HEK293 (cell line): Measurements from ENCODE around the gene CYP27B1.

Experiments used
- CTCF ChIA-PET: fragments of 350-600 bp; formaldehyde crosslinking; extraction: SDS; loops from one replicate; lab custom pipeline; 2021; ENCODE audit warnings: antibody characterized with exemption; lab: Yijun Ruan, JAX
- POLR2A ChIA-PET: fragments of 300-600 bp; formaldehyde crosslinking; extraction: SDS; loops from one replicate; lab custom pipeline; 2020; ENCODE audit warnings: antibody characterized with exemption, inconsistent platforms; lab: Yijun Ruan, JAX
- H3K27ac ChIP-seq: fragments of 200-500 bp; sonication (Bioruptor generic); 2 replicates; pipeline ENCODE4 v1.5.1; 2014; ENCODE audit warnings: low read depth, low read length, control low read depth, inconsistent platforms; ENCODE audit errors: extremely low read depth
- H3K36me3 ChIP-seq, 2 experiments: fragments of 200-500 bp in 1 of 2; sonication (Bioruptor generic) in 1 of 2; 1 replicate in 1 of 2; 2 replicates in 1 of 2; pipeline ENCODE4 v1.5.1; 2014 to 2017; ENCODE audit warnings: inconsistent platforms in 2 of 2, low read length in 2 of 2; ENCODE audit not compliant: control insufficient read depth in 2 of 2, insufficient read depth in 1 of 2
- H3K4me1 ChIP-seq: fragments of 200-500 bp; sonication (Bioruptor generic); 2 replicates; pipeline ENCODE4 v1.5.1; 2014; ENCODE audit warnings: mild to moderate bottlenecking, low read length, inconsistent platforms; ENCODE audit not compliant: control insufficient read depth, insufficient read depth
- H3K4me3 ChIP-seq: 2 replicates; pipeline ENCODE4 v1.5.1; 2011; ENCODE audit warnings: low read depth, mild to moderate bottlenecking, control low read depth, low read length, moderate library complexity
- H3K9me3 ChIP-seq: fragments of 200-500 bp; sonication (Bioruptor generic); 2 replicates; pipeline ENCODE4 v1.5.1; 2014; ENCODE audit warnings: low read depth, low read length, inconsistent platforms; ENCODE audit not compliant: control insufficient read depth, insufficient read depth
- GFI1B ChIP-seq: fragments of 450-650 bp; formaldehyde crosslinking; IDR thresholded peaks from 2 replicates; pipeline ENCODE4 v1.5.1; 2016; ENCODE audit warnings: missing biosample characterization, missing genetic modification characterization
- KLF1 ChIP-seq: fragments of 450-650 bp; formaldehyde crosslinking; IDR thresholded peaks from 2 replicates; pipeline ENCODE4 v1.5.1; 2016; ENCODE audit warnings: missing biosample characterization, missing genetic modification characterization
- OSR2 ChIP-seq: fragments of 450-650 bp; formaldehyde crosslinking; IDR thresholded peaks from 2 replicates; pipeline ENCODE4 v1.5.1; 2016; ENCODE audit warnings: missing biosample characterization, missing genetic modification characterization
- PRDM1 ChIP-seq: fragments of 450-650 bp; formaldehyde crosslinking; IDR thresholded peaks from 2 replicates; pipeline ENCODE4; 2016; ENCODE audit warnings: missing biosample characterization, missing genetic modification characterization
- TRIM28 ChIP-seq: IDR thresholded peaks from 2 replicates; pipeline ENCODE4 v1.6.1; 2011; ENCODE audit warnings: low read length, control low read depth, borderline replicate concordance
- ZBTB7A ChIP-seq: fragments of 450-650 bp; formaldehyde crosslinking; IDR thresholded peaks from 2 replicates; pipeline ENCODE4 v1.5.1; 2016; ENCODE audit warnings: low read depth, missing biosample characterization, missing genetic modification characterization
- ZNF16 ChIP-seq: fragments of 450-650 bp; formaldehyde crosslinking; IDR thresholded peaks from 2 replicates; pipeline ENCODE4 v1.5.1; 2016; ENCODE audit warnings: low read depth, missing biosample characterization, missing genetic modification characterization
- ZNF292 ChIP-seq: fragments of 450-650 bp; formaldehyde crosslinking; IDR thresholded peaks from 2 replicates; pipeline ENCODE4 v1.5.1; 2016; ENCODE audit warnings: low read depth, missing biosample characterization, missing genetic modification characterization, borderline replicate concordance
- ZNF423 ChIP-seq: fragments of 450-650 bp; formaldehyde crosslinking; IDR thresholded peaks from 2 replicates; pipeline ENCODE4 v1.5.1; 2016; ENCODE audit warnings: missing biosample characterization, missing genetic modification characterization
- ZNF555 ChIP-seq: fragments of 450-650 bp; formaldehyde crosslinking; conservative IDR thresholded peaks from 2 replicates; pipeline ENCODE4 v1.5.1; 2017; ENCODE audit warnings: missing biosample characterization, mild to moderate bottlenecking, missing genetic modification characterization, inconsistent platforms
- ZNF560 ChIP-seq: fragments of 450-650 bp; formaldehyde crosslinking; IDR thresholded peaks from 2 replicates; pipeline ENCODE4 v1.5.1; 2017; ENCODE audit warnings: missing biosample characterization, missing genetic modification characterization, borderline replicate concordance
- ZNF596 ChIP-seq: fragments of 450-650 bp; IDR thresholded peaks from 2 replicates; pipeline ENCODE4 v1.5.0; 2018; ENCODE audit warnings: missing biosample characterization, mild to moderate bottlenecking, missing genetic modification characterization, moderate library complexity
- ZNF624 ChIP-seq: fragments of 450-650 bp; formaldehyde crosslinking; IDR thresholded peaks from 2 replicates; pipeline ENCODE4 v1.5.1; 2017; ENCODE audit warnings: missing biosample characterization, missing genetic modification characterization
- ZNF791 ChIP-seq: fragments of 450-650 bp; formaldehyde crosslinking; IDR thresholded peaks from 2 replicates; pipeline ENCODE4 v1.5.1; 2016; ENCODE audit warnings: missing biosample characterization, missing genetic modification characterization
- ZSCAN23 ChIP-seq: fragments of 450-650 bp; formaldehyde crosslinking; IDR thresholded peaks from 2 replicates; pipeline ENCODE4 v1.5.1; 2016; ENCODE audit warnings: missing biosample characterization, missing genetic modification characterization
- TF ChIP-seq, protein P1 (sequence below): fragments of 450-650 bp; formaldehyde crosslinking; IDR thresholded peaks from 2 replicates; pipeline ENCODE4 v1.5.1; 2016; ENCODE audit warnings: missing biosample characterization, missing genetic modification characterization
- TF ChIP-seq, protein P2 (sequence below): fragments of 450-650 bp; formaldehyde crosslinking; IDR thresholded peaks from 2 replicates; pipeline ENCODE4 v1.5.1; 2017; ENCODE audit warnings: missing biosample characterization, missing genetic modification characterization
- TF ChIP-seq, protein P3 (sequence below): fragments of 450-650 bp; formaldehyde crosslinking; optimal IDR thresholded peaks from 2 replicates; pipeline ENCODE3; 2016; ENCODE audit warnings: missing biosample characterization, mild to moderate bottlenecking, missing genetic modification characterization
- TF ChIP-seq, protein P4 (sequence below): IDR thresholded peaks from 2 replicates; pipeline ENCODE4 v1.6.1; 2011; ENCODE audit warnings: mild to moderate bottlenecking, low read depth, low read length, borderline replicate concordance
- TF ChIP-seq, protein P5 (sequence below): fragments of 450-650 bp; formaldehyde crosslinking; IDR thresholded peaks from 2 replicates; pipeline ENCODE4 v1.5.1; 2016; ENCODE audit warnings: missing biosample characterization, missing genetic modification characterization, borderline replicate concordance

The CYP27B1 gene

DNA sequence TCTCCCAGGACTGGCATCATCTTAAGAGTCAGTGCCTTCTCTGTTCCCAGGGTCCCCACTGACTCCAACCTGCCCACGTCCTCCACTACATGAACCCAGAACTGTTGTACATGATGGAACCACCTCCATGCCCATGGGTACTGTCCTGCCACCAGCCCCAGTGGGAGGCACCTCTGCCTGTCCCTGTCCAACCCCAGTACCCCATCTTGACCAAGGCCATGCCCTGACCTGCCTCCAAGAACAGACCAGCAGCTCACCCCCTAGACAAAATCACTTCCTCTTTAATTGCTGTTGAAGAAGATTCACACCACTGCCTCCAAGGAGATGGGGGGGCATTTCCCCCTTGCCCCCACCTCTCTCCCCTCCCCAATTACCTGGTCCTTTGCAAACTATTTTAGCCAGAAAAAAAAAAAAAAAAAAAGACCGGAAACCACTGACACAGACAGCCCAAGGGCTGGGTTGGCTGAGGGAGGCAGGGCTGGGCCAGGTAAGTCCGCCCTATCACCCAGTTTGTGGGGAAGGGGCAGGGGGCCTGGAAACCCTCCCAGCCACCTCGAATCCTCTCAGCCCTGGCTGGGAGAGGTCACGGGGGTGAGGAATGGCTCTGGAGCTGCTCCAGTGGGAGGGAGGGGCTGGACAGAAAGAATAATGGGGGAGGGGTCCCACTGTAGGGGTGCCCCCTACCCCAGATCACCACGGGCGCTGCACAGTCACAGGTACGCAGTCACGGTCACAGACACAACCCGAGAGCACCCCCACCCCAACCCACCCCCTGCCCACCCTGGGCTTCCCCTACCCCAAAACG, 41.7 kb downstream of the CYP27B1 start:
- no peaks in the 10 kb centered on the region for H3K4me1 ChIP-seq
- ChIA-PET POLR2A (interaction anchor here (1.0 to 2.3 kb wide), 5 partner anchors 10 to 114 kb away, joined by 3 to 15 read pairs (median 6); partner anchors contain the start of genes ARHGEF25, EEF1AKMT3, METTL1 and TSPAN31), CTCF (interaction anchor here (0.7 to 4.6 kb wide), 17 partner anchors 9 to 1034 kb away, joined by 3 to 55 read pairs (median 6); partner anchors contain the start of genes ARHGEF25, OS9, TSFM and TSPAN31)
- H3K4me3 ChIP-seq = no peak overlapping the region
- H3K27ac ChIP-seq = no peak overlapping the region
- peaks cover 3 to 18% of the 10 kb centered on the region in 2 experiments; a peak in 2 of 3 replicates for H3K36me3 ChIP-seq
- TF ChIP-seq ZNF624 = no peak
- TF ChIP-seq, protein P1, sequence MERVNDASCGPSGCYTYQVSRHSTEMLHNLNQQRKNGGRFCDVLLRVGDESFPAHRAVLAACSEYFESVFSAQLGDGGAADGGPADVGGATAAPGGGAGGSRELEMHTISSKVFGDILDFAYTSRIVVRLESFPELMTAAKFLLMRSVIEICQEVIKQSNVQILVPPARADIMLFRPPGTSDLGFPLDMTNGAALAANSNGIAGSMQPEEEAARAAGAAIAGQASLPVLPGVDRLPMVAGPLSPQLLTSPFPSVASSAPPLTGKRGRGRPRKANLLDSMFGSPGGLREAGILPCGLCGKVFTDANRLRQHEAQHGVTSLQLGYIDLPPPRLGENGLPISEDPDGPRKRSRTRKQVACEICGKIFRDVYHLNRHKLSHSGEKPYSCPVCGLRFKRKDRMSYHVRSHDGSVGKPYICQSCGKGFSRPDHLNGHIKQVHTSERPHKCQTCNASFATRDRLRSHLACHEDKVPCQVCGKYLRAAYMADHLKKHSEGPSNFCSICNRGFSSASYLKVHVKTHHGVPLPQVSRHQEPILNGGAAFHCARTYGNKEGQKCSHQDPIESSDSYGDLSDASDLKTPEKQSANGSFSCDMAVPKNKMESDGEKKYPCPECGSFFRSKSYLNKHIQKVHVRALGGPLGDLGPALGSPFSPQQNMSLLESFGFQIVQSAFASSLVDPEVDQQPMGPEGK (tag by site-specific recombination) = peak; percentile 14; the same call in 1 of the 2 replicates
- no peak for TF ChIP-seq PRDM1 (tag by site-specific recombination)
- TF ChIP-seq ZNF292 (tag by site-specific recombination) = no peak
- TF ChIP-seq, protein P2, sequence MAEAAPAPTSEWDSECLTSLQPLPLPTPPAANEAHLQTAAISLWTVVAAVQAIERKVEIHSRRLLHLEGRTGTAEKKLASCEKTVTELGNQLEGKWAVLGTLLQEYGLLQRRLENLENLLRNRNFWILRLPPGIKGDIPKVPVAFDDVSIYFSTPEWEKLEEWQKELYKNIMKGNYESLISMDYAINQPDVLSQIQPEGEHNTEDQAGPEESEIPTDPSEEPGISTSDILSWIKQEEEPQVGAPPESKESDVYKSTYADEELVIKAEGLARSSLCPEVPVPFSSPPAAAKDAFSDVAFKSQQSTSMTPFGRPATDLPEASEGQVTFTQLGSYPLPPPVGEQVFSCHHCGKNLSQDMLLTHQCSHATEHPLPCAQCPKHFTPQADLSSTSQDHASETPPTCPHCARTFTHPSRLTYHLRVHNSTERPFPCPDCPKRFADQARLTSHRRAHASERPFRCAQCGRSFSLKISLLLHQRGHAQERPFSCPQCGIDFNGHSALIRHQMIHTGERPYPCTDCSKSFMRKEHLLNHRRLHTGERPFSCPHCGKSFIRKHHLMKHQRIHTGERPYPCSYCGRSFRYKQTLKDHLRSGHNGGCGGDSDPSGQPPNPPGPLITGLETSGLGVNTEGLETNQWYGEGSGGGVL (tag by site-specific recombination) = 0 out of 2 replicates have a peak, but pooled peaks have one; percentile 15
- no peak for TF ChIP-seq ZNF16
- H3K9me3 ChIP-seq = no peaks in the 10 kb centered on the region

DNA sequence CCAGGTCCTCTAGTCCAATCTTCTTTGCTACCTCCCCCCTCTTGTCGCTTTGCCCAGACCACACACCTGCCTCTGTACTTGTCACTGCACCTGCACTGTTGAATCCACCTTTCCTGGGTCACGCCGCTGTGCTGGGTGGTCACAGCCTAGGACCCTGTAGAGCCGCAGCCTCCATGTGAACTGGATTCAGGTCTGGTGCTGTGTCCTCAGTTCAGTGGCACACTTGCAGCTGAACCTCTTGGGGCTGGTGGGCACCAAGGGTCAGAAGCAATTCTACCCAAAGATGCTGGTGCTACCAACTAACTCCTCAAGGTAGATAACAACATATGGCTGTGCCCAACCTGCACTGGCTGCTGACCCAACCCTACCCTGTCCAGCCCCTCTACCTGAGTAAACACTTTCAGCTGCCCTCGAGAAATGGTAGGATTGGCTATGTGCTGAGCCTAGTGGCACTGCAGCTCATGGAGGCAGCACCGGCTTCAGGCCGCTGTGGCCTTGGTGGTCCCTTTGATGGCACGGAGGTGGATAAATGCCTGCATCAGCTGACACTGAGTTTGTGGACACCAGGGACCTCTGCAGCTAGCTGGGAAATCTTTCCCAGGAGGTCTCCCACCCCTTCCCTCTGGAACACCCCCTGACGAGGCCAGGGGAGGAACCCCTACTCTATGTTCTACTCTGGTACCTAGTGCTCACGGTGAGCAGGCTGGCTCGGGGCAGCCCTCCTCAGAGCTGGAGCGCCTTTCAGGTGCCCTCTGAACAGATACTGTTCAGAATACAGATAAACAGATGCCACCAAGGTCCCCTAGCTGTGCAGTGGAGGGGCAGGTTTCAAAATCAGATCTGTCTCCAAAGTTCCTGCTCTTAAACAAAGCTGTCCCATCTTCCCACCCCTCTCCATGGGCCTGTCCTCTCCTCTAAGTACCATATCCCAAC, 42.6 kb downstream of the CYP27B1 start:
- Histone ChIP-seq H3K4me3 (no peak overlapping the region), H3K36me3 (peaks cover 3 to 26% of the 10 kb centered on the region in 2 experiments; a peak in 2 of 3 replicates), H3K27ac (no peak overlapping the region), H3K9me3 (no peaks in the 10 kb centered on the region), H3K4me1 (no peaks in the 10 kb centered on the region)
- ChIA-PET CTCF (interaction anchor here (0.7 to 4.6 kb wide), 6 partner anchors 12 to 59 kb away, joined by 3 to 55 read pairs (median 5); partner anchors contain the start of genes OS9 and TSPAN31), POLR2A (interaction anchor here (2.3 kb wide), 1 partner anchor 12 kb away, joined by 6 read pairs; no protein-coding TSS in a partner anchor)
- TF ChIP-seq ZNF596 (tag by site-specific recombination) = no peak
- TF ChIP-seq ZNF624 = no peak
- no peak for TF ChIP-seq ZNF555 (tag by site-specific recombination)
- no peak for TF ChIP-seq TRIM28
- TF ChIP-seq KLF1 (tag by site-specific recombination) = no peak
- TF ChIP-seq, protein P3, sequence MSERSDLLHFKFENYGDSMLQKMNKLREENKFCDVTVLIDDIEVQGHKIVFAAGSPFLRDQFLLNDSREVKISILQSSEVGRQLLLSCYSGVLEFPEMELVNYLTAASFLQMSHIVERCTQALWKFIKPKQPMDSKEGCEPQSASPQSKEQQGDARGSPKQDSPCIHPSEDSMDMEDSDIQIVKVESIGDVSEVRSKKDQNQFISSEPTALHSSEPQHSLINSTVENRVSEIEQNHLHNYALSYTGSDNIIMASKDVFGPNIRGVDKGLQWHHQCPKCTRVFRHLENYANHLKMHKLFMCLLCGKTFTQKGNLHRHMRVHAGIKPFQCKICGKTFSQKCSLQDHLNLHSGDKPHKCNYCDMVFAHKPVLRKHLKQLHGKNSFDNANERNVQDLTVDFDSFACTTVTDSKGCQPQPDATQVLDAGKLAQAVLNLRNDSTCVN = no peak
- TF ChIP-seq ZSCAN23 = no peak
- TF ChIP-seq ZBTB7A (tag by site-specific recombination) = no peak
- TF ChIP-seq ZNF560 (tag by site-specific recombination) = no peak
- TF ChIP-seq ZNF791 (tag by site-specific recombination) = no peak
- TF ChIP-seq, protein P4, sequence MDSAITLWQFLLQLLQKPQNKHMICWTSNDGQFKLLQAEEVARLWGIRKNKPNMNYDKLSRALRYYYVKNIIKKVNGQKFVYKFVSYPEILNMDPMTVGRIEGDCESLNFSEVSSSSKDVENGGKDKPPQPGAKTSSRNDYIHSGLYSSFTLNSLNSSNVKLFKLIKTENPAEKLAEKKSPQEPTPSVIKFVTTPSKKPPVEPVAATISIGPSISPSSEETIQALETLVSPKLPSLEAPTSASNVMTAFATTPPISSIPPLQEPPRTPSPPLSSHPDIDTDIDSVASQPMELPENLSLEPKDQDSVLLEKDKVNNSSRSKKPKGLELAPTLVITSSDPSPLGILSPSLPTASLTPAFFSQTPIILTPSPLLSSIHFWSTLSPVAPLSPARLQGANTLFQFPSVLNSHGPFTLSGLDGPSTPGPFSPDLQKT = no peak
- TF ChIP-seq GFI1B = no peak
- no peak for TF ChIP-seq OSR2
- TF ChIP-seq, protein P5, sequence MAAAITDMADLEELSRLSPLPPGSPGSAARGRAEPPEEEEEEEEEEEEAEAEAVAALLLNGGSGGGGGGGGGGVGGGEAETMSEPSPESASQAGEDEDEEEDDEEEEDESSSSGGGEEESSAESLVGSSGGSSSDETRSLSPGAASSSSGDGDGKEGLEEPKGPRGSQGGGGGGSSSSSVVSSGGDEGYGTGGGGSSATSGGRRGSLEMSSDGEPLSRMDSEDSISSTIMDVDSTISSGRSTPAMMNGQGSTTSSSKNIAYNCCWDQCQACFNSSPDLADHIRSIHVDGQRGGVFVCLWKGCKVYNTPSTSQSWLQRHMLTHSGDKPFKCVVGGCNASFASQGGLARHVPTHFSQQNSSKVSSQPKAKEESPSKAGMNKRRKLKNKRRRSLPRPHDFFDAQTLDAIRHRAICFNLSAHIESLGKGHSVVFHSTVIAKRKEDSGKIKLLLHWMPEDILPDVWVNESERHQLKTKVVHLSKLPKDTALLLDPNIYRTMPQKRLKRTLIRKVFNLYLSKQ (tag by site-specific recombination) = no peak
- no peak for TF ChIP-seq ZNF423 (tag by site-specific recombination)
